Natural killer cell (primary cell): ENCODE results near the gene IL1R1. TPM values are rescaled to one million over a fixed set of nuclear protein-coding genes. Genes with fewer than 3 reads are reported as not detected.

Experiments used
- ATAC-seq, 3 donors: fragments of 150-1000 bp in 2 of 3; fragments of 200-7000 bp in 1 of 3; cut with Tn5 transposase; 1 replicate in 1 of 3; 2 replicates in 2 of 3; pipeline ENCODE4 v1.10.0; 2021; ENCODE audit warnings: mild to moderate bottlenecking in 2 of 3, moderate library complexity in 2 of 3
- DNase-seq, 2 donors: peaks; one replicate each; pipeline versions ENCODE4 v3.0.0 to v3.0.0-alpha.2; 2013 to 2021; ENCODE audit warnings: mixed read lengths in 1 of 2
- H3K27ac ChIP-seq: one replicate; pipeline ENCODE4 v1.5.1; 2013; ENCODE audit warnings: mild to moderate bottlenecking, low read length
- H3K27me3 ChIP-seq: one replicate; pipeline ENCODE4 v1.6.1; 2013; ENCODE audit warnings: low read length; ENCODE audit not compliant: control insufficient read depth, insufficient read depth
- H3K36me3 ChIP-seq: one replicate; pipeline ENCODE4 v1.6.1; 2013; ENCODE audit warnings: low read length; ENCODE audit not compliant: control insufficient read depth, insufficient read depth
- H3K4me1 ChIP-seq: one replicate; pipeline ENCODE4 v1.6.1; 2013; ENCODE audit warnings: low read length; ENCODE audit not compliant: control insufficient read depth, insufficient read depth
- H3K4me3 ChIP-seq: one replicate; pipeline ENCODE4 v1.5.1; 2013; ENCODE audit warnings: low read length
- H3K9me3 ChIP-seq: one replicate; pipeline ENCODE4 v1.6.1; 2013; ENCODE audit warnings: low read length; ENCODE audit not compliant: control insufficient read depth, insufficient read depth
- H3K27ac Mint-ChIP-seq, 2 donors: one replicate each; pipeline ENCODE4 v1.8.0; 2022; ENCODE audit warnings: mild to moderate bottlenecking in 2 of 2, mixed read lengths in 2 of 2, moderate library complexity in 1 of 2
- H3K27me3 Mint-ChIP-seq, 2 donors: one replicate each; pipeline ENCODE4 v1.8.0; 2022; ENCODE audit warnings: low read depth in 2 of 2, mixed read lengths in 2 of 2
- H3K36me3 Mint-ChIP-seq: one replicate; pipeline ENCODE4 v1.8.0; 2022; ENCODE audit warnings: mixed read lengths
- H3K4me1 Mint-ChIP-seq, 2 donors: one replicate each; pipeline ENCODE4 v1.8.0; 2022; ENCODE audit warnings: mixed read lengths in 2 of 2
- H3K4me3 Mint-ChIP-seq: one replicate; pipeline ENCODE4 v1.8.0; 2022; ENCODE audit warnings: mild to moderate bottlenecking, moderate library complexity, mixed read lengths
- H3K9me3 Mint-ChIP-seq, 2 donors: one replicate each; pipeline ENCODE4 v1.8.0; 2022; ENCODE audit warnings: mixed read lengths in 2 of 2
- CTCF ChIP-seq: fragments of 200-600 bp; IDR thresholded peaks from one replicate; pipeline ENCODE4 v1.8.0; 2022; ENCODE audit warnings: antibody characterized with exemption
- WGBS: methylation state at CpG from one replicate; pipeline ENCODE4 v1.1.7; 2013; ENCODE audit warnings: missing lambda C conversion rate; ENCODE audit not compliant: insufficient coverage; 5-methylcytosine and 5-hydroxymethylcytosine counted together
- intact Hi-C: fragments of 100-400 bp; cut with micrococcal nuclease; formaldehyde crosslinking; loops from one replicate; pipeline ENCODE4 v1.14.2; 2022
- total RNA-seq, 4 donors: library from RNA; stranded (reverse); fragments of 120-200 nt in 1 of 4; gene quantifications; one replicate each; pipeline versions ENCODE4 v1.2.3 to v1.2.4, GENCODE V29; 2013 to 2022

IL1R1 gene
- total RNA-seq, 3 donors from 2014 or later (not counting 1 experiment from before 2014, with no cell fraction given) = 0.45 to 3.1 (median 0.68) TPM

- H3K27me3 ChIP-seq = no peaks in the 10 kb centered on the region
- H3K9me3 ChIP-seq = no peaks in the 10 kb centered on the region
- peaks cover 11% of the 10 kb centered on the region for H3K4me1 ChIP-seq
- Mint-ChIP-seq H3K27ac (no peak overlapping the region), H3K4me1 (peaks cover 13 to 17% of the 10 kb centered on the region in 2 donors), H3K4me3 (no peak overlapping the region), H3K9me3 (no peaks in the 10 kb centered on the region), H3K36me3 (no peaks in the 10 kb centered on the region), H3K27me3 (peaks cover 51 to 79% of the 10 kb centered on the region in 2 donors)
- peak in 1 of 2 donors; percentile 30 for DNase-seq
- intact Hi-C loops = no loop called here
- H3K36me3 ChIP-seq = no peaks in the 10 kb centered on the region
- H3K4me3 ChIP-seq = no peak overlapping the region
- no peak for TF ChIP-seq CTCF
- ATAC-seq = peak in 2 of 3 donors; percentile 58 to 78
- WGBS = 30% methylated on average over 4 of the region's 5 CpGs
- no peak overlapping the region for H3K27ac ChIP-seq
Observed at GRCh38 chr2:102197389-102198137, 55.0 kb downstream of the IL1R1 start.

- no peak overlapping the region for H3K27ac ChIP-seq
- TF ChIP-seq CTCF = no peak
- peaks cover 11% of the 10 kb centered on the region for H3K4me1 ChIP-seq
- H3K27me3 ChIP-seq = no peaks in the 10 kb centered on the region
- H3K27ac Mint-ChIP-seq = no peak overlapping the region
- intact Hi-C loops = no loop called here
- no peak for DNase-seq
- peaks cover 47 to 76% of the 10 kb centered on the region in 2 donors for H3K27me3 Mint-ChIP-seq
- 100% methylated on average over 1 of the region's 1 CpG for whole genome bisulfite sequencing
- no peak overlapping the region for H3K4me3 ChIP-seq
- H3K36me3 Mint-ChIP-seq = peaks cover 8% of the 10 kb centered on the region
- no peaks in the 10 kb centered on the region for H3K9me3 ChIP-seq
- no peaks in the 10 kb centered on the region for H3K9me3 Mint-ChIP-seq
- no peaks in the 10 kb centered on the region for H3K36me3 ChIP-seq
- H3K4me3 Mint-ChIP-seq = no peak overlapping the region
- ATAC-seq = no peak
- H3K4me1 Mint-ChIP-seq = peaks cover 13 to 17% of the 10 kb centered on the region in 2 donors
Observed at GRCh38 chr2:102200539-102200938, 58.0 kb downstream of the IL1R1 start.

- H3K4me1 ChIP-seq = no peaks in the 10 kb centered on the region
- H3K36me3 Mint-ChIP-seq = peaks cover 15% of the 10 kb centered on the region
- no peak overlapping the region for H3K4me3 Mint-ChIP-seq
- H3K4me1 Mint-ChIP-seq = no peaks in the 10 kb centered on the region
- H3K27me3 Mint-ChIP-seq = peaks cover 25 to 46% of the 10 kb centered on the region in 2 donors
- no peaks in the 10 kb centered on the region for H3K9me3 Mint-ChIP-seq
- intact Hi-C loops = no loop called here
- no peak overlapping the region for H3K27ac Mint-ChIP-seq
- no peak for DNase-seq
- no peak for ATAC-seq
- no peak for TF ChIP-seq CTCF
- H3K36me3 ChIP-seq = no peaks in the 10 kb centered on the region
- H3K9me3 ChIP-seq = no peaks in the 10 kb centered on the region
- no peaks in the 10 kb centered on the region for H3K27me3 ChIP-seq
- no peak overlapping the region for H3K27ac ChIP-seq
- no peak overlapping the region for H3K4me3 ChIP-seq
Observed at GRCh38 chr2:102204638-102205037, 62.1 kb downstream of the IL1R1 start.
